Left lung (tissue), 14 donors: Measurements from ENCODE around the gene ARMS2. TPM values are rescaled to one million over a fixed set of nuclear protein-coding genes. Genes with fewer than 3 reads are reported as not detected.

Experiments
- ATAC-seq: fragments of 200-7000 bp; cut with Tn5 transposase; one replicate; pipeline ENCODE4 v1.9.1; 2020; ENCODE audit warnings: moderate library complexity
- DNase-seq, 4 donors: peaks; one replicate each; pipeline ENCODE4 v3.0.0-alpha.2; 2013 to 2020
- H3K27ac ChIP-seq, 2 donors: fragments of 200-600 bp; sonication (generic) in 1 of 2; one replicate each; pipeline versions ENCODE4 v1.5.0 to v1.8.0; 2020 to 2021
- H3K27me3 ChIP-seq, 2 donors: fragments of 200-600 bp; sonication (generic) in 1 of 2; one replicate each; pipeline versions ENCODE4 v1.5.0 to v1.8.0; 2020 to 2021
- H3K36me3 ChIP-seq, 2 donors: fragments of 200-600 bp; sonication (generic) in 1 of 2; one replicate each; pipeline versions ENCODE4 v1.5.0 to v1.8.0; 2020 to 2021
- H3K4me1 ChIP-seq, 2 donors: fragments of 200-600 bp; one replicate each; pipeline ENCODE4 v1.8.0; 2021
- H3K4me3 ChIP-seq, 2 donors: fragments of 200-600 bp; sonication (generic) in 1 of 2; one replicate each; pipeline versions ENCODE4 v1.5.0 to v1.8.0; 2020 to 2021; ENCODE audit warnings: mild to moderate bottlenecking in 1 of 2
- H3K9me3 ChIP-seq, 2 donors: fragments of 200-600 bp; sonication (generic) in 1 of 2; one replicate each; pipeline versions ENCODE4 v1.5.0 to v1.8.0; 2020 to 2021
- CTCF ChIP-seq, 2 donors: fragments of 200-600 bp; sonication (generic) in 1 of 2; IDR thresholded peaks; one replicate each; pipeline versions ENCODE4 v1.5.0 to v1.8.0; 2021; ENCODE audit warnings: antibody characterized with exemption in 2 of 2
- intact Hi-C, 2 donors: fragments of 100-400 bp; cut with DNase I; formaldehyde crosslinking; loops; one replicate each; pipeline versions ENCODE4 v1.11.2 to v1.14.2; 2022
- long read RNA-seq, 12 donors: library from polyadenylated mRNA in 2 of 12; unstranded in 2 of 12; transcript quantifications; one replicate each; pipeline ENCODE4 v2.0.0 and lab custom pipeline, GENCODE V29; 2019 to 2026
- polyA plus RNA-seq, 6 donors: library from polyadenylated mRNA; unstranded; fragments of 120-200 nt; gene quantifications; one replicate each; pipeline ENCODE4 v1.2.1, GENCODE V29; 2013; ENCODE audit not compliant: insufficient read length in 6 of 6
- total RNA-seq, 2 donors: library from RNA; stranded (reverse); fragmentation: NEBNext Ultra II Directional; extraction: Animal tissue kit (Norgen Biotek cat#: 25700); gene quantifications; one replicate each; pipeline ENCODE4 v1.2.1, GENCODE V29; 2021
- donor health status: DM: no; HTN: yes; CAD: no.
- donor health status: DM: no; HTN: no; CAD: no.

Gene ARMS2
- total RNA-seq (not detected), polyA plus RNA-seq (under 1 TPM in 1 of 6 donors, not detected in 5; 0.24 TPM)
- long read RNA-seq, donor 1 = 0 reads
- long read RNA-seq, donor 2 = 0 reads
- long read RNA-seq, donor 3 = 0 reads
- long read RNA-seq, donor 4 = 0 reads
- long read RNA-seq, donor 5 = 0 reads
- long read RNA-seq, donor 6 = 0 reads
- long read RNA-seq, donor 7 = 0 reads
- long read RNA-seq, donor 8 = 0 reads
- long read RNA-seq, donor 9 = 0 reads
- long read RNA-seq, donor 10 = 0 reads
- long read RNA-seq, donor 11 = 0 reads
- long read RNA-seq, donor 12 = 0 reads

GRCh38 chr10:122454603-122455080, at the start of gene ARMS2:
ARMS2 (plus strand) TSS chr10:122454653; CDS start chr10:122454728, 75 bp downstream.
- ATAC-seq (no peak), DNase-seq (no peak)
- H3K4me3 ChIP-seq = no peak within 1 kb of the TSS
- peaks cover 0 to 27% of the 10 kb centered on the region in 2 donors for H3K27me3 ChIP-seq
- H3K36me3 ChIP-seq = no peaks in the 10 kb centered on the region
- no peak within 1 kb of the TSS for H3K27ac ChIP-seq
- no peak for TF ChIP-seq CTCF (IDR thresholded peaks at IDR 0.05)
- intact Hi-C loops = no loop called here
- no peaks in the 10 kb centered on the region for H3K9me3 ChIP-seq
- no peaks in the 10 kb centered on the region for H3K4me1 ChIP-seq

- intact Hi-C loops = no loop called here
- Histone ChIP-seq H3K9me3 (no peaks in the 10 kb centered on the region), H3K27ac (no peak overlapping the region), H3K4me1 (peaks cover 0 to 4% of the 10 kb centered on the region in 2 donors), H3K36me3 (peaks cover 0 to 20% of the 10 kb centered on the region in 2 donors), H3K4me3 (no peak overlapping the region), H3K27me3 (no peaks in the 10 kb centered on the region)
- DNase-seq = no peak
- no peak for TF ChIP-seq CTCF (IDR thresholded peaks at IDR 0.05)
- ATAC-seq = no peak
Measured at GRCh38 chr10:122407375-122408125, 46.9 kb upstream of the ARMS2 start.

GRCh38 chr10:122413327-122413726, 41.1 kb upstream of the ARMS2 start:
- no peak for TF ChIP-seq CTCF (IDR thresholded peaks at IDR 0.05)
- DNase-seq (no peak), ATAC-seq (no peak)
- Histone ChIP-seq H3K9me3 (no peaks in the 10 kb centered on the region), H3K27me3 (no peaks in the 10 kb centered on the region), H3K4me1 (peaks cover 0 to 13% of the 10 kb centered on the region in 2 donors), H3K36me3 (peaks cover 0 to 19% of the 10 kb centered on the region in 2 donors), H3K27ac (no peak overlapping the region), H3K4me3 (no peak overlapping the region)
- intact Hi-C loops = no loop called here

GRCh38 chr10:122417667-122418066, 36.8 kb upstream of the ARMS2 start:
- no peak for TF ChIP-seq CTCF (IDR thresholded peaks at IDR 0.05)
- DNase-seq (no peak), ATAC-seq (no peak)

GRCh38 chr10:122419016-122419415, 35.4 kb upstream of the ARMS2 start:
- no peak for ATAC-seq
- Histone ChIP-seq H3K27me3 (no peaks in the 10 kb centered on the region), H3K9me3 (no peaks in the 10 kb centered on the region), H3K4me1 (peaks cover 0 to 36% of the 10 kb centered on the region in 2 donors), H3K4me3 (no peak overlapping the region), H3K27ac (no peak overlapping the region), H3K36me3 (peaks cover 0 to 6% of the 10 kb centered on the region in 2 donors)
- no peak for TF ChIP-seq CTCF (IDR thresholded peaks at IDR 0.05)
- no peak for DNase-seq
- intact Hi-C loops = no loop called here

More at GRCh38 chr10:122417667-122418066, 36.8 kb upstream of the ARMS2 start:
- H3K9me3 ChIP-seq = no peaks in the 10 kb centered on the region
- no peaks in the 10 kb centered on the region for H3K27me3 ChIP-seq
- intact Hi-C loops = no loop called here
- no peak overlapping the region for H3K27ac ChIP-seq
- H3K4me1 ChIP-seq = peaks cover 0 to 36% of the 10 kb centered on the region in 2 donors
- no peak overlapping the region for H3K4me3 ChIP-seq
- H3K36me3 ChIP-seq = peaks cover 0 to 17% of the 10 kb centered on the region in 2 donors
